Right lobe of liver (tissue), 4 donors: ENCODE results near the gene TRDMT1.

Source experiments
- POLR2A ChIP-seq: fragments of 450-650 bp; IDR thresholded peaks from one replicate; pipeline ENCODE4 v1.6.1; 2017; ENCODE audit warnings: antibody characterized with exemption, mild to moderate bottlenecking
- TF ChIP-seq, protein P1 (sequence below), 4 donors: fragments of 200-600 bp in 3 of 4; fragments of 450-650 bp in 1 of 4; IDR thresholded peaks; one replicate each; pipeline versions ENCODE4 v1.5.1 to v1.8.0; 2016 to 2022; ENCODE audit warnings: antibody characterized with exemption in 4 of 4, mild to moderate bottlenecking in 2 of 4
- donor health status: DM: no; HTN: no; CAD: no.
- donor health status: DM: no; HTN: no; CAD: no.
- donor health status: DM: no; HTN: yes; CAD: no.

DNA sequence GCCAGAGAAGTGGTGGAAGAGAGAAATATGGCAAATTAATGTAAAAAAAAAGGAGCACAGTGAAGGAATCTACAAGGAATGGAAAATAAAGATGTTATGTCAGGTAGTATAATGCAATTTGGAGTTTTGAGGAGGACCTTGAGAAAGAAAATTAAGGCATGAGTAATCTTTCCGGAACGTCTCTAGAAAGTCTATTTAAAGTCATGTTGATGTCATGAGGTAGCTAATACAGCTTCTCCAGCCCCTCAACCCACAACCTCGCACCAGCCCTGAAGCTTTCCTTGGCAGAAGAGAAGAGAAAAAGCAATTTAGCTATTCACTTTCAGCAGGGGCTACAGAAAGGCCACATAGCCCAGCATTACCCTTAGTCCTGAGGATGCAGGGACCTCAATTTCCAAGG, 22.5 kb downstream of the TRDMT1 start:
- TF ChIP-seq, protein P1, sequence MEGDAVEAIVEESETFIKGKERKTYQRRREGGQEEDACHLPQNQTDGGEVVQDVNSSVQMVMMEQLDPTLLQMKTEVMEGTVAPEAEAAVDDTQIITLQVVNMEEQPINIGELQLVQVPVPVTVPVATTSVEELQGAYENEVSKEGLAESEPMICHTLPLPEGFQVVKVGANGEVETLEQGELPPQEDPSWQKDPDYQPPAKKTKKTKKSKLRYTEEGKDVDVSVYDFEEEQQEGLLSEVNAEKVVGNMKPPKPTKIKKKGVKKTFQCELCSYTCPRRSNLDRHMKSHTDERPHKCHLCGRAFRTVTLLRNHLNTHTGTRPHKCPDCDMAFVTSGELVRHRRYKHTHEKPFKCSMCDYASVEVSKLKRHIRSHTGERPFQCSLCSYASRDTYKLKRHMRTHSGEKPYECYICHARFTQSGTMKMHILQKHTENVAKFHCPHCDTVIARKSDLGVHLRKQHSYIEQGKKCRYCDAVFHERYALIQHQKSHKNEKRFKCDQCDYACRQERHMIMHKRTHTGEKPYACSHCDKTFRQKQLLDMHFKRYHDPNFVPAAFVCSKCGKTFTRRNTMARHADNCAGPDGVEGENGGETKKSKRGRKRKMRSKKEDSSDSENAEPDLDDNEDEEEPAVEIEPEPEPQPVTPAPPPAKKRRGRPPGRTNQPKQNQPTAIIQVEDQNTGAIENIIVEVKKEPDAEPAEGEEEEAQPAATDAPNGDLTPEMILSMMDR (IDR thresholded peaks at IDR 0.05) = no peak
- no peak for TF ChIP-seq POLR2A
